ENCODE results near the gene TPSB2.
"Not testable (repeated sequence)": the region's sequence is repeated elsewhere in the genome, so short reads cannot be mapped to it uniquely, and the experiment has no call there.

Gene TPSB2

GRCh38 chr16:1230084-1230470 is at the start of gene TPSB2:
Gene TPSB2 (minus strand): TSS chr16:1230184. CDS start chr16:1229951, 233 bp downstream.
- not testable (repeated sequence) for DNase-seq (ENCODE audit: low read depth)

- DNase-seq (ENCODE audit: low read depth) = no peak
These were observed 49.3 kb upstream of the TPSB2 start for GRCh38 chr16:1279081-1279944.

GRCh38 chr16:1278477-1278876 is 48.5 kb upstream of the TPSB2 start:
- DNase-seq (ENCODE audit: low read depth) = no peak

GRCh38 chr16:1277617-1278282 is 47.8 kb upstream of the TPSB2 start:
- no peak for DNase-seq (ENCODE audit: low read depth)

- DNase-seq (ENCODE audit: low read depth) = no peak
These were observed 47.2 kb upstream of the TPSB2 start for GRCh38 chr16:1277151-1277598.

- DNase-seq (ENCODE audit: low read depth) = no peak
These were observed 46.5 kb upstream of the TPSB2 start for GRCh38 chr16:1276580-1276878.

- DNase-seq (ENCODE audit: low read depth) = no peak
These were observed 46.0 kb upstream of the TPSB2 start for GRCh38 chr16:1275791-1276579.

- no peak for DNase-seq (ENCODE audit: low read depth)
These were observed 44.8 kb upstream of the TPSB2 start for GRCh38 chr16:1274767-1275166.

GRCh38 chr16:1273816-1274215 is 43.8 kb upstream of the TPSB2 start:
- no peak for DNase-seq (ENCODE audit: low read depth)

- no peak for DNase-seq (ENCODE audit: low read depth)
These were observed 42.6 kb upstream of the TPSB2 start for GRCh38 chr16:1272453-1273198.

- not testable (repeated sequence) for DNase-seq (ENCODE audit: low read depth)
These were observed 41.9 kb upstream of the TPSB2 start for GRCh38 chr16:1271724-1272413.

GRCh38 chr16:1271380-1271723 is 41.4 kb upstream of the TPSB2 start:
- DNase-seq (ENCODE audit: low read depth) = no peak

GRCh38 chr16:1269418-1269817 is 39.4 kb upstream of the TPSB2 start:
- not testable (repeated sequence) for DNase-seq (ENCODE audit: low read depth)

GRCh38 chr16:1265826-1266225 is 35.8 kb upstream of the TPSB2 start:
- DNase-seq (ENCODE audit: low read depth) = no peak

GRCh38 chr16:1265090-1265630 is 35.2 kb upstream of the TPSB2 start:
- DNase-seq (ENCODE audit: low read depth) = no peak

- no peak for DNase-seq (ENCODE audit: low read depth)
These were observed 34.5 kb upstream of the TPSB2 start for GRCh38 chr16:1264345-1265089.

- DNase-seq (ENCODE audit: low read depth) = no peak
These were observed 33.8 kb upstream of the TPSB2 start for GRCh38 chr16:1263591-1264344.

GRCh38 chr16:1262846-1263221 is 32.9 kb upstream of the TPSB2 start:
- no peak for DNase-seq (ENCODE audit: low read depth)

GRCh38 chr16:1262210-1262845 is 32.3 kb upstream of the TPSB2 start:
- DNase-seq (ENCODE audit: low read depth) = no peak
